Activated naive CD4-positive, alpha-beta T cell treated with anti-CD3 and anti-CD28 coated beads for 36 hours (primary cell): ENCODE data around the gene AGPAT2. TPM values are rescaled to one million over a fixed set of nuclear protein-coding genes. Genes with fewer than 3 reads are reported as not detected.

Source experiments
- CTCF ChIA-PET: fragments of 350-600 bp; sonication (Branson Sonifier 250); formaldehyde crosslinking; loops from one replicate; lab custom pipeline; 2021; ENCODE audit warnings: antibody characterized with exemption; lab: Charles Lee
- DNase-seq: peaks from one replicate; pipeline ENCODE4 v3.0.0-alpha.2; 2020
- H3K27ac Mint-ChIP-seq: one replicate; pipeline ENCODE4 v1.8.0; 2021; ENCODE audit warnings: mild to moderate bottlenecking, mixed read lengths
- H3K27me3 Mint-ChIP-seq: one replicate; pipeline ENCODE4 v1.8.0; 2021; ENCODE audit warnings: low read depth, mixed read lengths
- H3K36me3 Mint-ChIP-seq: one replicate; pipeline ENCODE4 v1.8.0; 2021; ENCODE audit warnings: low read depth, mixed read lengths
- H3K4me1 Mint-ChIP-seq: one replicate; pipeline ENCODE4 v1.8.0; 2021; ENCODE audit warnings: low read depth, mixed read lengths
- H3K4me3 Mint-ChIP-seq: one replicate; pipeline ENCODE4 v1.8.0; 2021; ENCODE audit warnings: mild to moderate bottlenecking, moderate library complexity, mixed read lengths
- H3K9me3 Mint-ChIP-seq: one replicate; pipeline ENCODE4 v1.8.0; 2021; ENCODE audit warnings: mixed read lengths
- intact Hi-C: fragments of 100-400 bp; cut with micrococcal nuclease; formaldehyde crosslinking; loops from one replicate; pipeline ENCODE4 v1.15.1; 2023
- total RNA-seq, 2 experiments: library from RNA; stranded (reverse); gene quantifications; one replicate each; pipeline ENCODE4 v1.2.3, GENCODE V29; 2021

Gene AGPAT2
- total RNA-seq, 2 experiments from 2014 or later, result 8.7 to 9.4 TPM

- H3K9me3 Mint-ChIP-seq, result no peaks in the 10 kb centered on the region
- peak; percentile 29 for DNase-seq
- H3K27ac Mint-ChIP-seq, result no peak overlapping the region
- H3K4me1 Mint-ChIP-seq, result peaks cover 12% of the 10 kb centered on the region
- CTCF ChIA-PET, result no interaction called here
- intact Hi-C loops, result no loop called here
- no peak overlapping the region for H3K4me3 Mint-ChIP-seq
- H3K27me3 Mint-ChIP-seq, result peaks cover 41% of the 10 kb centered on the region
- no peaks in the 10 kb centered on the region for H3K36me3 Mint-ChIP-seq
These were observed 28.3 kb downstream of the AGPAT2 start for GRCh38 chr9:136658849-136659535.

- no peak overlapping the region for H3K27ac Mint-ChIP-seq
These were observed 29.0 kb downstream of the AGPAT2 start for GRCh38 chr9:136657974-136658848.

DNA sequence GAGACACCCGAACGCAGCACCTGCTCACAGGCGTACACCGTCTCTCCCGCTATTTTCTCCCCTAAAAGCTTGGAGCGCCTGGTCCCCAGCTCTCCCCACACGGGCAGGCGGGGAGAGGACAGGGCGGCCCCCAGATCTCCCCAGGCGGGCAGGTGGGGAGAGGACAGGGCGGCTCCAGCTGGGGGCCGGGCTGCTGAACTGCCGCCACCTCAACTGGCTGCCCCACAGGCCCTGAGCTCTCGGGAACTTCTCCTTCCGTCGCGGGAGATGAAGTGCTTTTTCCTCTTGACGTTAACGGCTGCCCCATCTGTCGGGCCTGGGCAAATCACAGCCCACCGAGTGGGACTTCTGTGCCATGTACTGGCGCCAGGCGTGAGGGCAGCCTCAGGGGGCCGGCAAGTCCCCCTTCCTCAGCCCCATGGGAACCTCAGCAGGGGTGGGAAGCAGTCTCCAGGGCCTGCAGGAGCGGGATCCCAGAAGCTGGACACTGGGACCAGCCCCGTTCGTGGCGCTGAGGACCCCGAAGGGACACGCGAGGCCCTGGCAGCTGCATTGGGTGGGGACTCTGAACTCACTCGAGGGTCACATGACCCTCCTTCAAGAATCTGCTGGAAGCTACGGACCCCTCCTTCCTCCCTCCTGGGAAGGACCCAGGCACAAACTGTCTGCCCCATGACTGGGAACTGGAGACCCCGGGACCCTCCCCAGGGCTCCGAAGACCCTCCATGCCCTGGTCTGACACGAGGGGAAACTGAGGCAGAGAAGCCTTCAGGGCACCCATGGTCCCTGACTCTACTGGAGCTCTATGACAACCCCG is 30.3 kb downstream of the AGPAT2 start:
- no peak overlapping the region for H3K4me3 Mint-ChIP-seq
- H3K36me3 Mint-ChIP-seq, result no peaks in the 10 kb centered on the region
- no peaks in the 10 kb centered on the region for H3K9me3 Mint-ChIP-seq
- H3K27ac Mint-ChIP-seq, result no peak overlapping the region
- H3K4me1 Mint-ChIP-seq, result peaks cover 12% of the 10 kb centered on the region
- CTCF ChIA-PET, result interaction anchor here (1.0 kb wide), 1 partner anchor 15 kb away, joined by 5 read pairs; no protein-coding TSS in a partner anchor
- H3K27me3 Mint-ChIP-seq, result peaks cover 44% of the 10 kb centered on the region
- intact Hi-C loops, result no loop called here
- no peak for DNase-seq

More at GRCh38 chr9:136657974-136658848, 29.0 kb downstream of the AGPAT2 start:
- Mint-ChIP-seq H3K36me3 (no peaks in the 10 kb centered on the region), H3K4me1 (peaks cover 12% of the 10 kb centered on the region), H3K9me3 (no peaks in the 10 kb centered on the region), H3K4me3 (no peak overlapping the region), H3K27me3 (peaks cover 41% of the 10 kb centered on the region)
- intact Hi-C loops, result no loop called here
- CTCF ChIA-PET, result no interaction called here
- no peak for DNase-seq

- Mint-ChIP-seq H3K27ac (no peak overlapping the region), H3K4me3 (no peak overlapping the region), H3K36me3 (no peaks in the 10 kb centered on the region), H3K4me1 (peaks cover 12% of the 10 kb centered on the region), H3K27me3 (peaks cover 44% of the 10 kb centered on the region), H3K9me3 (no peaks in the 10 kb centered on the region)
- intact Hi-C loops, result no loop called here
- no peak for DNase-seq
- CTCF ChIA-PET, result interaction anchor here (0.6 to 1.0 kb wide), 2 partner anchors 15 to 167 kb away, joined by 3 to 5 read pairs; no protein-coding TSS in a partner anchor
These were observed 31.0 kb downstream of the AGPAT2 start for GRCh38 chr9:136656183-136656738.

DNA sequence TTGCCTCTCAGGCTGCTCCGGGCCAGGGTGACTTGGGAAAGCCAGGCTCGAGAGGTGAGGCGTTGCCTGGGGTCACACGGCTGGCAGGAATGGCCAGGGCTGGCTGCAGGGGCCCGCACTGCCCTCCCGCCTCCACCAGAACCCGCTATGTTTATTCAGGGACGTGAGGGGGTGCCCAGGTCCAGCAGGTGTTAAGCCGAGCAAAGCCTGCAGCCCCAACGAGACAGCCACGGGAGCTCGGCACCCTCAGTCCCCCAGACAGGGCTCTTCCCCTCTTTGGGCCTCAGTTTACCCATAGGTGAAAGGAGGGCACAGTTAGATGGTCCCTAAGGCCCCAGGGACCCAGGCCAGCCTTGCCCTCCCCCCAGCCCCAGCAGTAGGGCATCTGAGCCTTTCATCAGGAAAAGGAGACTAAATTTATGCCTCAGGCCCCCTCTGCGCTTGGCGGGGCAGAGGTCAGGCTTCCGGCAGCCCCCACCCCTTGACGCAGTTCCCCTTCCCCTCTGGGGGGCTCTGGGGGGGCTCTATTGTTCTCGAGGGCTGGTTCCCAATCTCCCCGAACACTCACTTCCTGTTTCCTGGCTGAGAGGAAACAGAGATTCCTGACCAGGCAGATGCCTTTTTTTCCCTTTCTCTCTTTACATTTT is 31.6 kb downstream of the AGPAT2 start:
- Mint-ChIP-seq H3K9me3 (no peaks in the 10 kb centered on the region), H3K4me1 (peaks cover 12% of the 10 kb centered on the region), H3K27me3 (peaks cover 44% of the 10 kb centered on the region), H3K36me3 (no peaks in the 10 kb centered on the region), H3K27ac (no peak overlapping the region), H3K4me3 (no peak overlapping the region)
- intact Hi-C loops, result no loop called here
- CTCF ChIA-PET, result interaction anchor here (0.6 kb wide), 1 partner anchor 167 kb away, joined by 3 read pairs; no protein-coding TSS in a partner anchor
- DNase-seq, result no peak

GRCh38 chr9:136654820-136655535 is 32.3 kb downstream of the AGPAT2 start:
- DNase-seq, result no peak
- CTCF ChIA-PET, result no interaction called here
- H3K4me1 Mint-ChIP-seq, result peaks cover 12% of the 10 kb centered on the region
- H3K27me3 Mint-ChIP-seq, result peaks cover 44% of the 10 kb centered on the region
- no peak overlapping the region for H3K27ac Mint-ChIP-seq
- no peaks in the 10 kb centered on the region for H3K36me3 Mint-ChIP-seq
- H3K9me3 Mint-ChIP-seq, result no peaks in the 10 kb centered on the region
- H3K4me3 Mint-ChIP-seq, result no peak overlapping the region
- intact Hi-C loops, result no loop called here

DNA sequence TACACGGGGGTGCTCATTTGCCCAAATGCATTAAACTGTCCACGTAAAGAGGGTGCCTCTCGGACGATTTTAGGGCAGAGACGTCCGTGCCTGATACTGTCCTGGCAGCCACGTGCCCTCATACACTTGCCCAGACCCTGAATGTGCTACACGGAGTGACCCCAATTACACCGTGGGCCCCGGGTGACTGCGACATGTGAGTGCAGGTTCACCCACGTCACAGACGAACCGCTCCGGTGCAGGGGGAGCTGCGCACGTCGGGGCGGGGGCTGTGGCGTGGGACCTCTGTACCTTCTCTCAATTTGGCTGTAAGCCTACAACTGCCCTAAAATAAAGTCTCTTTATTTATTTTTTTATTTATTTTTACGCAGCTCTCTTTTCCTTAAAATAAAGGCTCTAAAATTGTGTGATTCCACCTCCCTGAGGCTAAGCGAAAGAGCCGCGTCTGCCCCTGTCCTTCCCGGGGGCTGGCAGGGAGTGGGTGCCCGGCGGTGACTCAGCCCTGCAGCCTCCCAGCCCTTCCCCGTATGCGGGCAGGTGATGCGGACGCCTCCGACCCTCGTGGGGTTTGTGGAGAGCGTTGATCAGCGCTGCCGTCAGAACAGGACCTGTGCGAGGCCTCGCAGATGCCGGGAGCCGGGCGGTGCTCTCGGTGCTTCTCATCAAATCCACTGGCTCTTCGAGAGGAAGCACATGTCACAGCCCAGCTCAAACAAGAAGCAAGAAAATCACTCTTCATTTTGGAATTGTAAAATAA is 33.8 kb downstream of the AGPAT2 start:
- intact Hi-C loops, result no loop called here
- H3K4me1 Mint-ChIP-seq, result peaks cover 10% of the 10 kb centered on the region
- DNase-seq, result no peak
- H3K27me3 Mint-ChIP-seq, result peaks cover 37% of the 10 kb centered on the region
- CTCF ChIA-PET, result no interaction called here
- H3K4me3 Mint-ChIP-seq, result no peak overlapping the region
- H3K36me3 Mint-ChIP-seq, result no peaks in the 10 kb centered on the region
- H3K27ac Mint-ChIP-seq, result no peak overlapping the region
- no peaks in the 10 kb centered on the region for H3K9me3 Mint-ChIP-seq

DNA sequence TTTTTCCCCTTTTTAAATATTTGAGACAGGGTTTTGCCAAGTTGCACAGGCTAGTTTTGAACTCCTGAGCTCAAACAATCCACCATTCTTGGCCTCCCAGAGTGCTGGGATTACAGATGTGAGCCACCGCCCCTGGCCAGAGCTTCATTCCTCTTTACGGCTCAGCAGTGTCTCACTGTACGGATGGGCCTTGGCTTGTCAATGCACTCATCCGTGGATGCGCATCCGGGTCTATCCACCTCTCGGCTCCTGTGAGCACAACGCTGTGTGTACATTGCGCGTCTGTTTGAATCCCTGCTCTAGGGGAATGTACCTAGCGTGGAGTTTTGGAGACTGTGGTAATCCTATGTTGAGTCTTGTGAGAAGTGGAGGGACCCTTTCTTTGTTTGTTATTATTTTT is 35.4 kb downstream of the AGPAT2 start:
- Mint-ChIP-seq H3K27me3 (peaks cover 26% of the 10 kb centered on the region), H3K4me1 (peaks cover 5% of the 10 kb centered on the region)
- CTCF ChIA-PET, result no interaction called here

DNA sequence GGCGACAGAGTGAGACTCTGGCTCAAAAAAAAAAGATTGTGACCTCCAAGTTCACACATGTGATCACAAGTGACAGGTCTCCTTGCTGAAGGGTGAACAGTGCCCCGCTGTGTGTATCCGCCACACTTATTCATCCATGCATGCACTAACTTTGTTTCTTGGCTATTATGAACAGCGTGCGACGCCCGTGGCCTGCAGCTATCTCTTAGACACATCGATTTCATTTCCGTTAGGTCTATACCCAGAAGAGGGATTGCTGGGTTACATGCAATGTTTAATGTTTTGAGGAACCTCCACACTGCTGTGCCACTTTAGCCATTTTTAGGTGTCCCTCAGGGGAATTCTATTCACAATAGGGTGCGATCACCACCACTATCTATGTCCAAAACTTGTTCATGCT is 36.6 kb downstream of the AGPAT2 start:
- intact Hi-C loops, result no loop called here
- Mint-ChIP-seq H3K27me3 (peaks cover 18% of the 10 kb centered on the region), H3K27ac (no peak overlapping the region), H3K4me1 (no peaks in the 10 kb centered on the region), H3K9me3 (no peaks in the 10 kb centered on the region), H3K4me3 (no peak overlapping the region), H3K36me3 (no peaks in the 10 kb centered on the region)
- CTCF ChIA-PET, result interaction anchor here (0.7 kb wide), 1 partner anchor 1091 kb away, joined by 6 read pairs; no protein-coding TSS in a partner anchor
- DNase-seq, result no peak

More for the DNA sequence above, 35.4 kb downstream of the AGPAT2 start:
- no peaks in the 10 kb centered on the region for H3K9me3 Mint-ChIP-seq
- intact Hi-C loops, result no loop called here
- no peaks in the 10 kb centered on the region for H3K36me3 Mint-ChIP-seq
- H3K27ac Mint-ChIP-seq, result no peak overlapping the region
- DNase-seq, result no peak
- no peak overlapping the region for H3K4me3 Mint-ChIP-seq

DNA sequence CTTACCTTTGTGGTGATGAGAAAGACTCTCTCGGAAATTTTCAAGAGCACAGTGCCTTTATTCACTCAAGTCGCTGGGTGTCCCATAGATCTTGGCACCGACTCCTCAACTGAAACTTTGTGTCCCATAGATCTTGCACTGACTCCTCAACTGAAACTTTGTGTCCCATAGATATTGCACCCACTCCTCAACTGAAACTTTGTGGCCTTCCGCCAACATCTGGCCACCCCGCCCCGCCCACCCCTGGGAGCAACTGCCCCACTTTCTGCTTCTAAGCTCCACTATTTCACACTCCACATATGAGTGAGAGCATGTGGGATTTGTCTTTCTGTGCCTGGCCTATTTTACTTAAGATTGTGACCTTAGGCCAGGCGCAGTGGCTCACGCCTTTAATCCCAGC is 37.2 kb downstream of the AGPAT2 start:
- Mint-ChIP-seq H3K27ac (no peak overlapping the region), H3K4me1 (no peaks in the 10 kb centered on the region), H3K36me3 (no peaks in the 10 kb centered on the region), H3K4me3 (no peak overlapping the region), H3K27me3 (peaks cover 12% of the 10 kb centered on the region), H3K9me3 (no peaks in the 10 kb centered on the region)
- no peak for DNase-seq
- intact Hi-C loops, result no loop called here
- CTCF ChIA-PET, result interaction anchor here (0.7 to 1.2 kb wide), 2 partner anchors 122 to 164 kb away, joined by 3 to 4 read pairs; no protein-coding TSS in a partner anchor
